ENCODE data around the gene TMEM174.

Gene TMEM174

DNA sequence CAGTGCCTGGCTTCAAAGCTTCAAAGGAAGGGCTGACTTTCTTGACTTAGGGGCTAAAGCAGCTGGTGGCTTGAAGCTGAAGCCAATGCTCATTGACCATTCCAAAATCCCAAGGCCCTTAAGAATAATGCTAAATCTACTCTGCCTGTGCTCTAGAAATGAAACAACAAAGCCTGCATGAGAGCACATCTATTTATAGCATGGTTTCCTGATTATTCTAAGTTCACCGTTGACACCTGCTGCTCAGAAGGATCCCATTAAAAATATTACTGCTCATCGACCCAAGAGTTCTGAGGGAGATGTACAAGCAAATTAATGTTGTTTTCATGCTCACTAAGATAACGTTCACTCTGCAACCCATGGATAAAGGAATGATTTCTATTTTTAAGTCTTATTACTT lies 6.7 kb downstream of the TMEM174 start:
- Histone ChIP-seq H3K4me1 (ENCODE audit: control insufficient read depth in 1 of 2, insufficient read depth in 2 of 2, low read length in 2 of 2) (no peaks in the 10 kb centered on the region), H3K36me3 (ENCODE audit: control insufficient read depth in 1 of 2, insufficient read depth in 2 of 2, low read length in 2 of 2) (no peaks in the 10 kb centered on the region), H3K4me3 (ENCODE audit: low read depth in 1 of 2, low read length in 2 of 2) (no peak overlapping the region), H3K27ac (ENCODE audit: low read length) (no peak overlapping the region), H3K27me3 (ENCODE audit: low read depth, low read length) (no peaks in the 10 kb centered on the region), H3K9me3 (ENCODE audit: control insufficient read depth in 1 of 2, low read length in 2 of 2) (peaks cover 0 to 8% of the 10 kb centered on the region in 2 donors)

DNA sequence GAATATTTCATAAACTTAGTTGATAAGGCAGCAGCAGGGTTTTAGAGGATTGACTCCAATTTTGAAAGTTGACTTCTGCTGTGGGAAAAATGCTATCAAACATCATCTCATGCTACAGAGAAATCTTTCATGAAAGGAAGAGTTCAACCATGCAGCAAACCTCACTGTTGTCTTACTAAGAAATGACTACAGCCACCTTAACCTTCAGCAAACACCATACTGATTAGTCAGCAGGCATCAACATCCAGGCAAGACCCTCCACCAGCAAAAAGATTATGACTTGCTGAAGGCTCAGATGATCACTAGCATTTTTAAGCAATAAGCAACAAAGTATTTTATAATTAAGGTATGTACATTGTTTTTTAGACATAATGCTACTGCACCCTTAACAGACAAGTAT lies 7.6 kb downstream of the TMEM174 start:
- Histone ChIP-seq H3K27ac (ENCODE audit: low read length) (no peak overlapping the region), H3K9me3 (ENCODE audit: control insufficient read depth in 1 of 2, low read length in 2 of 2) (peaks cover 0 to 13% of the 10 kb centered on the region in 2 donors), H3K4me3 (ENCODE audit: low read depth in 1 of 2, low read length in 2 of 2) (no peak overlapping the region), H3K4me1 (ENCODE audit: control insufficient read depth in 1 of 2, insufficient read depth in 2 of 2, low read length in 2 of 2) (no peaks in the 10 kb centered on the region), H3K27me3 (ENCODE audit: low read depth, low read length) (no peaks in the 10 kb centered on the region), H3K36me3 (ENCODE audit: control insufficient read depth in 1 of 2, insufficient read depth in 2 of 2, low read length in 2 of 2) (no peaks in the 10 kb centered on the region)

- H3K27me3 ChIP-seq (ENCODE audit: low read depth, low read length) = no peaks in the 10 kb centered on the region
- peaks cover 0 to 14% of the 10 kb centered on the region in 2 donors for H3K9me3 ChIP-seq (ENCODE audit: control insufficient read depth in 1 of 2, low read length in 2 of 2)
- no peaks in the 10 kb centered on the region for H3K4me1 ChIP-seq (ENCODE audit: control insufficient read depth in 1 of 2, insufficient read depth in 2 of 2, low read length in 2 of 2)
- H3K36me3 ChIP-seq (ENCODE audit: control insufficient read depth in 1 of 2, insufficient read depth in 2 of 2, low read length in 2 of 2) = no peaks in the 10 kb centered on the region
- H3K27ac ChIP-seq (ENCODE audit: low read length) = no peak overlapping the region
- H3K4me3 ChIP-seq (ENCODE audit: low read depth in 1 of 2, low read length in 2 of 2) = no peak overlapping the region
These were observed 9.3 kb downstream of the TMEM174 start for GRCh38 chr5:73182307-73182706.

DNA sequence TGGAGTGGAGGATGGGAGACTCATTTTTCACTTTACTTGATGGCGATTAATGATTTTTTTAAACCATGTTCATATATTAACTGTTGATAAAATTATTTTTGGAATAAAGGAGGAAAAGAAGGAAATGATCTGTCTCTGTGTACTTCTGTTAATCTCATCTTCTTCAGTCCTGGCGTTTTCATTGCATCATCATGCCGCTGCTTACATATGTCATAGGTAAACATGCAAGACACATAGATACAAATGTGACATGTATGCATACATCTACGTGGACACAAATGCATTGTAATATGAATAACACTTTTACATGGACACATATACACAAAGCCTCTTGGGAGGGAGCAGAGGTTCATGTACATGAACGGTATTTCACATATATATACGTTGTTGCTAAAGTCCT lies 10.0 kb downstream of the TMEM174 start:
- no peaks in the 10 kb centered on the region for H3K36me3 ChIP-seq (ENCODE audit: control insufficient read depth in 1 of 2, insufficient read depth in 2 of 2, low read length in 2 of 2)
- no peaks in the 10 kb centered on the region for H3K27me3 ChIP-seq (ENCODE audit: low read depth, low read length)
- peak overlapping the region; percentile 62 for H3K27ac ChIP-seq (ENCODE audit: low read length)
- H3K4me3 ChIP-seq (ENCODE audit: low read depth in 1 of 2, low read length in 2 of 2) = no peak overlapping the region
- no peaks in the 10 kb centered on the region for H3K4me1 ChIP-seq (ENCODE audit: control insufficient read depth in 1 of 2, insufficient read depth in 2 of 2, low read length in 2 of 2)
- H3K9me3 ChIP-seq (ENCODE audit: control insufficient read depth in 1 of 2, low read length in 2 of 2) = peaks cover 0 to 14% of the 10 kb centered on the region in 2 donors

GRCh38 chr5:73183481-73183891 lies 10.5 kb downstream of the TMEM174 start:
- Histone ChIP-seq H3K4me3 (ENCODE audit: low read depth in 1 of 2, low read length in 2 of 2) (no peak overlapping the region), H3K27me3 (ENCODE audit: low read depth, low read length) (no peaks in the 10 kb centered on the region), H3K9me3 (ENCODE audit: control insufficient read depth in 1 of 2, low read length in 2 of 2) (peaks cover 0 to 14% of the 10 kb centered on the region in 2 donors), H3K4me1 (ENCODE audit: control insufficient read depth in 1 of 2, insufficient read depth in 2 of 2, low read length in 2 of 2) (no peaks in the 10 kb centered on the region), H3K27ac (ENCODE audit: low read length) (peak overlapping the region; percentile 62), H3K36me3 (ENCODE audit: control insufficient read depth in 1 of 2, insufficient read depth in 2 of 2, low read length in 2 of 2) (no peaks in the 10 kb centered on the region)

- Histone ChIP-seq H3K4me3 (ENCODE audit: low read depth in 1 of 2, low read length in 2 of 2) (no peak overlapping the region), H3K4me1 (ENCODE audit: control insufficient read depth in 1 of 2, insufficient read depth in 2 of 2, low read length in 2 of 2) (no peaks in the 10 kb centered on the region), H3K9me3 (ENCODE audit: control insufficient read depth in 1 of 2, low read length in 2 of 2) (peaks cover 0 to 14% of the 10 kb centered on the region in 2 donors), H3K27ac (ENCODE audit: low read length) (no peak overlapping the region), H3K36me3 (ENCODE audit: control insufficient read depth in 1 of 2, insufficient read depth in 2 of 2, low read length in 2 of 2) (no peaks in the 10 kb centered on the region), H3K27me3 (ENCODE audit: low read depth, low read length) (no peaks in the 10 kb centered on the region)
These were observed 14.0 kb downstream of the TMEM174 start for GRCh38 chr5:73186976-73187375.

- H3K4me1 ChIP-seq (ENCODE audit: control insufficient read depth in 1 of 2, insufficient read depth in 2 of 2, low read length in 2 of 2) = no peaks in the 10 kb centered on the region
- peaks cover 0 to 11% of the 10 kb centered on the region in 2 donors for H3K9me3 ChIP-seq (ENCODE audit: control insufficient read depth in 1 of 2, low read length in 2 of 2)
- no peaks in the 10 kb centered on the region for H3K36me3 ChIP-seq (ENCODE audit: control insufficient read depth in 1 of 2, insufficient read depth in 2 of 2, low read length in 2 of 2)
- no peak overlapping the region for H3K27ac ChIP-seq (ENCODE audit: low read length)
- no peak overlapping the region for H3K4me3 ChIP-seq (ENCODE audit: low read depth in 1 of 2, low read length in 2 of 2)
- H3K27me3 ChIP-seq (ENCODE audit: low read depth, low read length) = no peaks in the 10 kb centered on the region
These were observed 16.0 kb downstream of the TMEM174 start for GRCh38 chr5:73188764-73189531.

DNA sequence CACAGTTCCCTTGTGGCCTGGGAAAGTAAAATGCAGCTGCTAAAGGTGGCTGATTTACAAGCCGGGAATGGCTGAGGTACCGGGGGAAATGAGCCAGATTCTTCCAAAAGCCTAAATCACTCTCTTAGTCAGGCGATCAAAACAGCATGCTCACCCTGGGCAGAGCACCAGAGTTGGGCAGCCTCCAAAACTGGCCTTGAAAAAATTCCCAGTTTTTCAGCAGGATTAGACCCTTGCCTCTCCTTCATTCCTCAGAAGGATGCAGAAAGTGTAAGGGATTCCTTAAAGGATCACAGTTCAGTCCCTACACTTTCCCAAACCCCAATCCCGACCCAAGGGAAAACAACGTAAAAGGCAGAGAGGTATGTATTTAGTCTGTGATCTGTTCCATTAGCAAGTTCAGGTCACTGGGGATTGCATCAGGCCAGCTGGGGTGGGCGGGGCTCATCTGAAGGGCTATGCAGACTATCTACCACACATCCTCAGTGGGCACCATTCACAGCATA lies 16.9 kb downstream of the TMEM174 start:
- Histone ChIP-seq H3K27ac (ENCODE audit: low read length) (no peak overlapping the region), H3K27me3 (ENCODE audit: low read depth, low read length) (no peaks in the 10 kb centered on the region), H3K9me3 (ENCODE audit: control insufficient read depth in 1 of 2, low read length in 2 of 2) (peaks cover 0 to 6% of the 10 kb centered on the region in 2 donors), H3K36me3 (ENCODE audit: control insufficient read depth in 1 of 2, insufficient read depth in 2 of 2, low read length in 2 of 2) (no peaks in the 10 kb centered on the region), H3K4me1 (ENCODE audit: control insufficient read depth in 1 of 2, insufficient read depth in 2 of 2, low read length in 2 of 2) (no peaks in the 10 kb centered on the region), H3K4me3 (ENCODE audit: low read depth in 1 of 2, low read length in 2 of 2) (no peak overlapping the region)

GRCh38 chr5:73192370-73192769 lies 19.4 kb downstream of the TMEM174 start:
- Histone ChIP-seq H3K9me3 (ENCODE audit: control insufficient read depth in 1 of 2, low read length in 2 of 2) (no peaks in the 10 kb centered on the region), H3K27ac (ENCODE audit: low read length) (no peak overlapping the region), H3K4me3 (ENCODE audit: low read depth in 1 of 2, low read length in 2 of 2) (no peak overlapping the region), H3K4me1 (ENCODE audit: control insufficient read depth in 1 of 2, insufficient read depth in 2 of 2, low read length in 2 of 2) (no peaks in the 10 kb centered on the region), H3K36me3 (ENCODE audit: control insufficient read depth in 1 of 2, insufficient read depth in 2 of 2, low read length in 2 of 2) (no peaks in the 10 kb centered on the region), H3K27me3 (ENCODE audit: low read depth, low read length) (no peaks in the 10 kb centered on the region)

DNA sequence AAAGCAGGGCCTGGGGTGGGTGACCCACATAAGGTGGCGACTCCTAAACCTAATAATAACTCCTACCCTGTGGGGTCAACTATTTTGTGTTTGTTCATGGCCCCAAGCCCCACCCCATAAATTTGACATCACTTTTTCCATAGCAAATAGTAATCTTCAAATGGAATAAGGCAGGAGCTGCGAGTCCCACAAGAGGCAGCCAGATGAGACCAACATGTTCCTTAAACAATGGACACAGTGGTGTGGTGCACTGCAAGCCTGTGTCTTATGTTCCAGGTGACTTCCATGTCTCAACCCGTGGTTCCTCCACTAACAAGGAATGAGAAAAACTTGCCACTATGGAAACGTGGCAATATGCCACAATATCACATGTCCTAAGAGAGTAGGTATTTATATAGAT lies 20.6 kb downstream of the TMEM174 start:
- Histone ChIP-seq H3K27ac (ENCODE audit: low read length) (no peak overlapping the region), H3K36me3 (ENCODE audit: control insufficient read depth in 1 of 2, insufficient read depth in 2 of 2, low read length in 2 of 2) (no peaks in the 10 kb centered on the region), H3K4me1 (ENCODE audit: control insufficient read depth in 1 of 2, insufficient read depth in 2 of 2, low read length in 2 of 2) (no peaks in the 10 kb centered on the region), H3K4me3 (ENCODE audit: low read depth in 1 of 2, low read length in 2 of 2) (no peak overlapping the region), H3K9me3 (ENCODE audit: control insufficient read depth in 1 of 2, low read length in 2 of 2) (no peaks in the 10 kb centered on the region), H3K27me3 (ENCODE audit: low read depth, low read length) (no peaks in the 10 kb centered on the region)

- Histone ChIP-seq H3K9me3 (ENCODE audit: control insufficient read depth in 1 of 2, low read length in 2 of 2) (no peaks in the 10 kb centered on the region), H3K27me3 (ENCODE audit: low read depth, low read length) (no peaks in the 10 kb centered on the region), H3K4me3 (ENCODE audit: low read depth in 1 of 2, low read length in 2 of 2) (no peak overlapping the region), H3K4me1 (ENCODE audit: control insufficient read depth in 1 of 2, insufficient read depth in 2 of 2, low read length in 2 of 2) (no peaks in the 10 kb centered on the region), H3K36me3 (ENCODE audit: control insufficient read depth in 1 of 2, insufficient read depth in 2 of 2, low read length in 2 of 2) (no peaks in the 10 kb centered on the region), H3K27ac (ENCODE audit: low read length) (no peak overlapping the region)
These were observed 23.2 kb downstream of the TMEM174 start for GRCh38 chr5:73196201-73196600.

Data from muscle layer of duodenum (tissue), 2 donors.